HG02588 (cell line): ENCODE data around the gene EFL1.
A peak's percentile ranks its signal among the peaks of the same experiment; 100 is the strongest.

Source experiments
- ATAC-seq: cut with Tn5 transposase; IDR thresholded peaks from one replicate; pipeline ENCODE4 v1.9.1; 2021; ENCODE audit warnings: mild to moderate bottlenecking, moderate library complexity; ENCODE audit not compliant: unreplicated experiment

EFL1 gene

GRCh38 chr15:82093325-82093724 lies 169.2 kb downstream of the EFL1 start:
- no peak for ATAC-seq

GRCh38 chr15:82091636-82092140 lies 170.8 kb downstream of the EFL1 start:
- no peak for ATAC-seq

- ATAC-seq = no peak
These were observed 176.1 kb downstream of the EFL1 start for GRCh38 chr15:82086243-82086995.

- peak; percentile 66 for ATAC-seq
These were observed 180.4 kb downstream of the EFL1 start for GRCh38 chr15:82081914-82082762.

- ATAC-seq = no peak
These were observed 181.8 kb downstream of the EFL1 start for GRCh38 chr15:82080774-82081173.
